ENCODE measurements around the gene RPN1. TPM values are rescaled to one million over a fixed set of nuclear protein-coding genes. Genes with fewer than 3 reads are reported as not detected.
A peak's percentile ranks its signal among the peaks of the same experiment; 100 is the strongest.
"Not testable (repeated sequence)": the region's sequence is repeated elsewhere in the genome, so short reads cannot be mapped to it uniquely, and the experiment has no call there.

The RPN1 gene
- total RNA-seq (2014; rRNA removed; shearing (Covaris generic)) = 677 and 838 TPM in 2 replicates

GRCh38 chr3:128650096-128651050 lies at the start of gene RPN1:
Gene RPN1, minus strand, starts transcription at chr3:128650818. Its CDS starts 18 bp downstream, at chr3:128650800.
- peak; percentile 96 for DNase-seq (ENCODE audit: low read depth)

GRCh38 chr3:128698211-128699047 lies 47.8 kb upstream of the RPN1 start:
- DNase-seq (ENCODE audit: low read depth) = peak; percentile 34

GRCh38 chr3:128697341-128697740 lies 46.7 kb upstream of the RPN1 start:
- no peak for DNase-seq (ENCODE audit: low read depth)

GRCh38 chr3:128693696-128694095 lies 43.1 kb upstream of the RPN1 start:
- no peak for DNase-seq (ENCODE audit: low read depth)

- no peak for DNase-seq (ENCODE audit: low read depth)
Observed at GRCh38 chr3:128689060-128689459, 38.4 kb upstream of the RPN1 start.

- DNase-seq (ENCODE audit: low read depth) = no peak
Observed at GRCh38 chr3:128686465-128686864, 35.8 kb upstream of the RPN1 start.

GRCh38 chr3:128684986-128685726 lies 34.5 kb upstream of the RPN1 start:
- DNase-seq (ENCODE audit: low read depth) = no peak

- no peak for DNase-seq (ENCODE audit: low read depth)
Observed at GRCh38 chr3:128683957-128684356, 33.3 kb upstream of the RPN1 start.

- DNase-seq (ENCODE audit: low read depth) = no peak
Observed at GRCh38 chr3:128681369-128681829, 30.8 kb upstream of the RPN1 start.

GRCh38 chr3:128680603-128681368 lies 30.2 kb upstream of the RPN1 start:
- DNase-seq (ENCODE audit: low read depth) = peak; percentile 99

- no peak for DNase-seq (ENCODE audit: low read depth)
Observed at GRCh38 chr3:128679338-128679737, 28.7 kb upstream of the RPN1 start.

- not testable (repeated sequence) for DNase-seq (ENCODE audit: low read depth)
Observed at GRCh38 chr3:128675802-128676201, 25.2 kb upstream of the RPN1 start.

GRCh38 chr3:128674161-128674784 lies 23.7 kb upstream of the RPN1 start:
- no peak for DNase-seq (ENCODE audit: low read depth)

GRCh38 chr3:128667641-128668040 lies 17.0 kb upstream of the RPN1 start:
- no peak for DNase-seq (ENCODE audit: low read depth)

GRCh38 chr3:128665362-128666021 lies 14.9 kb upstream of the RPN1 start:
- no peak for DNase-seq (ENCODE audit: low read depth)

GRCh38 chr3:128663151-128663550 lies 12.5 kb upstream of the RPN1 start:
- no peak for DNase-seq (ENCODE audit: low read depth)

- no peak for DNase-seq (ENCODE audit: low read depth)
Observed at GRCh38 chr3:128655531-128655930, 4.9 kb upstream of the RPN1 start.

GRCh38 chr3:128653993-128654805 lies 3.6 kb upstream of the RPN1 start:
- not testable (repeated sequence) for DNase-seq (ENCODE audit: low read depth)

All from M059J (cell line).